Tibial nerve (tissue), 4 donors: ENCODE measurements around the gene TSHZ3.

ENCODE experiments used
- CTCF ChIP-seq, 5 experiments: fragments of 200-600 bp in 3 of 5; fragments of 450-650 bp in 2 of 5; sonication (generic) in 3 of 5; IDR thresholded peaks; one replicate each; pipeline ENCODE4 v1.5.1; 2016 to 2019; ENCODE audit warnings: antibody characterized with exemption in 5 of 5, mild to moderate bottlenecking in 3 of 5, moderate library complexity in 2 of 5
- EP300 ChIP-seq, 2 donors: sonication (generic); formaldehyde crosslinking; IDR thresholded peaks; one replicate each; pipeline ENCODE4 v1.6.1; 2017; ENCODE audit warnings: antibody characterized with exemption in 2 of 2, mild to moderate bottlenecking in 1 of 2
- POLR2A ChIP-seq, 2 donors: fragments of 450-650 bp; IDR thresholded peaks; one replicate each; pipeline ENCODE4 v1.6.1; 2017; ENCODE audit warnings: antibody characterized with exemption in 2 of 2, mild to moderate bottlenecking in 2 of 2, moderate library complexity in 2 of 2

- TF ChIP-seq CTCF (IDR thresholded peaks at IDR 0.05): no peak
- TF ChIP-seq POLR2A (IDR thresholded peaks at IDR 0.05): no peak
- TF ChIP-seq EP300 (IDR thresholded peaks at IDR 0.05): no peak
These were observed 49.6 kb downstream of the TSHZ3 start for GRCh38 chr19:31299665-31300064.
